NCI-H128 (cell line): ENCODE measurements around the gene C2CD3.
"Not testable (repeated sequence)": the region's sequence is repeated elsewhere in the genome, so short reads cannot be mapped to it uniquely, and the experiment has no call there.

Experiments
- DNase-seq: peaks from one replicate; lab custom pipeline; 2025; ENCODE audit not compliant: unreplicated experiment; lab: John Stamatoyannopoulos, UW

The C2CD3 gene

DNA sequence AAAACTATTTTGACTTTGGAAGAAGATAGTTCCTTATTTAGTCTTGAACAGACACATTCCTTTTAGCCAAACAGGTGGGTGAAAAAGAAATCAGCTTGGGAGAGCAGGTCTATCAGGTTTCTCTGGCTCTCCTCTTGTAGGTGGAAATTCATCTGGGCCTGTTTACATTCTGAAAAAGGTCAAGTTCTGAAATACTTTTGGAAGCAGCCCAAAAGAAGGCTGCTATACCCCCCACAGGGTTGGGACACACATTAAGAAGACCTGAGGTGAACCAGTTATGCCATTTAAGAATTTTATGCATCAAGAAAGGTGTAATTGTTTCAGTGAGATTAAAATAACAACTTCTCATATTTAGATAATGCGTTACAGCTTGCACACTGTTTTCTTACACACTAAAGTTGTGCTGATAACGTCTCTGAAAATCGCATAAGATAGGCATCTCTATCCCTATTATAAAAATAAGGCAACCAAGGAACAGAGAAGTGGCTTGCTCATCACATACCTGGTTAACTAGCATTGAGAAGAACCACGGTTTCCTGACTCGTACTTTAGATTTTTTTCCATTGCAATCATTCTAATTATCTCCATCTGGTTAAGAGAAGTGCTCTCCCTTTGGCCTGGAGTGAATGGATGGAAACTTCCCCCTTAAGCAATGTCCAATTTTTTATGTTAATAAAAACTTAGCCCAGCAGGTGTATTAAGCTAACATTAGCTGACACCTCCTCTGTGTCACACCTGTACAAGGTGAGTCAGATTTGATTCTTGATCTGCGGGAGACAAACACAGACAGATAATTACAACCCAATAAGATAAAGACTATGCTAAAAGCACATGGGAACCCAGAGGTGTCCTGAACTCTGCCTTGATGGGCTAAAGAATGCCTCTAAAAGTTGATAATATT is 101.4 kb downstream of the C2CD3 start:
- no peak for DNase-seq

GRCh38 chr11:74066663-74067062 is 104.1 kb downstream of the C2CD3 start:
- not testable (repeated sequence) for DNase-seq

DNA sequence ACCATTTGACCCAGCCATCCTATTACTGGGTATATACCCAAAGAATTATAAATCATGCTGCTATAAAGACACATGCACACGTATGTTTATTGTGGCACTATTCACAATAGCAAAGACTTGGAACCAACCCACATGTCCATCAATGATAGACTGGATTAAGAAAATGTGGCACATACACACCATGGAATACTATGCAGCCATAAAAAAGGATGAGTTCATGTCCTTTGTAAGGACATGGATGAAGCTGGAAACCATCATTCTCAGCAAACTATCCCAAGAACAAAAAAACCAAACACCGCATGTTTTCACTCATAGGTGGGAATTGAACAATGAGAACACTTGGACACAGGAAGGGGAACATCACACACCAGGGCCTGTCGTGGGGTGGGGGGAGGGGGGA is 105.3 kb downstream of the C2CD3 start:
- DNase-seq, result not testable (repeated sequence)

DNA sequence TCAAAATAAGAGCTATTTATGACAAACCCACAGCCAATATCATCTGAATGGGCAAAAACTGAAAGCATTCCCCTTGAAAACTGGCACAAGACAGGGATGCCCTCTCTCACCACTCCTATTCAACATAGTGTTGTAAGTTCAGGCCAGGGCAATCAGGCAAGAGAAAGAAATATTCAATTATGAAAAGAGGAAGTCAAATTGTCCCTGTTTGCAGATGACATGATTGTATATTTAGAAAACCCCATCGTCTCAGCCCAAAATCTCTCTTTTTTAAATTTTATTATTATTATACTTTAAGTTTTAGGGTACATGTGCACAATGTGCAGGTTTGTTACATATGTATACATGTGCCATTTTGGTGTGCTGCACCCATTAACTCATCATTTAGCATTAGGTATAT is 107.2 kb downstream of the C2CD3 start:
- not testable (repeated sequence) for DNase-seq

DNA sequence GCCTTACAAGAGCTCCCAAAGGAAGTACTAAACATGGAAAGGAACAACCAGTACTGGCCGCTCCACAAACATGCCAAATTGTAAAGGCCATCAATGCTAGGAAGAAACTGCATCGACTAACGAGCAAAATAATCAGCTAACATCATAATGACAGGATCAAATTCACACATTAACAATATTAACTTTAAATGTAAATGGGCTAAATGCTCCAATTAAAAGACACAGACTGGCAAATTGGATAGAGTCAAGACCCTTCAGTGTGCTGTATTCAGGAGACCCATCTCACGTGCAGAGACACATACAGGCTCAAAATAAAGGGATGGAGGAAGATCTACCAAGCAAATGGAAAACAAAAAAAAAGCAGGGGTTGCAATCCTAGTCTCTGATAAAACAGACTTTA is 109.2 kb downstream of the C2CD3 start:
- not testable (repeated sequence) for DNase-seq

DNA sequence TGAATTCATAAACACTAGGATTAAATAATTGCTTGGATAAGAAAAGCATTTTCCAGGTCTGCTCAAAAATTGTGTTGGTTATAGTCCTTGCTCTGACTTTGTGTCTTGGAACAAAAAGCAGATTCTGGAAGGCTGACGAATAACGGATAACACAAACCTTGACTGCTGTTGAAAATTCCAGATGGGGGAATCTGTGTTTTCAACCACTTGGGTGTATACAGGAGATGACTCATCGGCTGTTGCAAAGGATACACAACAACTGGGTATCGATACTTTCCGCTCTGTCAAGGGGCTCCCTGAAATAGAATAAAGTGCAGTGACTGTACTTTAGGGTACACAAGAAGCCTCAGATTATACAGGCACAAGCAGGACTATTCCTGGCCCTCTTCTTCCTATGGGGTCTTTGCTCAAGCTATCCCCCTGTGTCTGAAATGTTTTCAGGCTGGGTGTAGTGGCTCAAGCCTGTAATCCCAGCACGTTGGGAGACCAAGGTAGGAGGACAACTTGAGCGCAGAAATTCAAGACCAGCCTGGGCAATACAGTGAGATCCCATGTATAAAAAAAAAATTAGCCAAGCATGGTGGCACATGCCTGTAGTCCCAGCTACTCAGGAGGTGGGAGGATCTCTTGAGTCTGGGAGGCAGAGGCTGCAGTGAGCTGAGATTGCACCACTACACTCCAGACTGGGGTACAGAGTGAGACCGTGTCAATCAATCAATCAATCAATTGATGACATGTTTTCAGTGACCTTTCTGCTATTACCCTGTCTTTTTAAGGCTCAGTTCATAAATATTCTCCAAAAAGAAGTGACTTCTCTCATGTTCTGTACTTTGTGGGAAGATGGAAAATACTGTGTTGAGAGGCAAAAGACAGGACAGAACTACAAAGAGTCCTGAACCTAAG is 113.3 kb downstream of the C2CD3 start:
- no peak for DNase-seq

- no peak for DNase-seq
These were observed 114.9 kb downstream of the C2CD3 start for GRCh38 chr11:74055938-74056337.

GRCh38 chr11:74050465-74050864 is 120.3 kb downstream of the C2CD3 start:
- no peak for DNase-seq

- DNase-seq, result no peak
These were observed 121.8 kb downstream of the C2CD3 start for GRCh38 chr11:74048993-74049392.

- DNase-seq, result no peak
These were observed 126.3 kb downstream of the C2CD3 start for GRCh38 chr11:74044538-74044937.

DNA sequence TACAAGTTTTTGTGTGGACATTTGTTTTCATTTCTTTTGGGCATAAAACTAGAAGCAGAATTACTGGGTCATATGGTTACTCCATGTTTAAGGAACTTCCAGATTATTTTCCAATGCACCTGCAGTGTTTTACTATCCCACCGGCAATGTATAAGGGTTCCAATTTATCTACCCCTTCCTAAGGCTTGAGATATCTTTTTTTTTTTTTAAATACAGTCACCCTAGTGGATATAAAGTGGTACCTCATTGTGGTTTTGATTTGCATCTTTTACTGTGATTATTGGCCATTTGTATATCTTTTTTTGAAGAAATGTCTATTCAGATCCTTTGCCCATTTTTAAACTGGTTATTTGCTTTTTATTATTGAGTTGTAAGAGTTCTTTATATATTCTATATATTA is 127.4 kb downstream of the C2CD3 start:
- DNase-seq, result no peak

DNA sequence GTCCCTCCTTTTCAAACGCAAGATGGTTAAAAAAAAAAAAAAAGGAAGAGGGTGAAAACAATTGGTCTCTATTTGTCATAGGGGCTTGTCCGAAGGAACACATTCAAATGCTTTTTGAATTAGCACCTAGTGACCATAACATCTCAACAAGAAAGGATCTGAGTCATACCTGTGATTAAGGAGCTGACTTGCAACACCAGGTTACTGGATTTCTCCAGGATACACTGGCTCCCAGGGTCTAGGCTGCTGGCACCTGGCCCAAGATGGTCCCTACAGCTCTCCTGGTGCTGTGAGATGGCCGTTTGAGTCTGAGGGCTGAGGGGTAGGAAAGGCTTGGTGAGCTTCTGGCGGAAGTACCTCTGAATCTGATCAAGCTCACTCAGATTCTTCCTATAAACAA is 133.5 kb downstream of the C2CD3 start:
- no peak for DNase-seq

GRCh38 chr11:74035264-74035663 is 135.5 kb downstream of the C2CD3 start:
- DNase-seq, result no peak

- DNase-seq, result no peak
These were observed 137.8 kb downstream of the C2CD3 start for GRCh38 chr11:74033046-74033445.

- no peak for DNase-seq
These were observed 139.8 kb downstream of the C2CD3 start for GRCh38 chr11:74030723-74031676.

- no peak for DNase-seq
These were observed 145.2 kb downstream of the C2CD3 start for GRCh38 chr11:74025467-74026166.

DNA sequence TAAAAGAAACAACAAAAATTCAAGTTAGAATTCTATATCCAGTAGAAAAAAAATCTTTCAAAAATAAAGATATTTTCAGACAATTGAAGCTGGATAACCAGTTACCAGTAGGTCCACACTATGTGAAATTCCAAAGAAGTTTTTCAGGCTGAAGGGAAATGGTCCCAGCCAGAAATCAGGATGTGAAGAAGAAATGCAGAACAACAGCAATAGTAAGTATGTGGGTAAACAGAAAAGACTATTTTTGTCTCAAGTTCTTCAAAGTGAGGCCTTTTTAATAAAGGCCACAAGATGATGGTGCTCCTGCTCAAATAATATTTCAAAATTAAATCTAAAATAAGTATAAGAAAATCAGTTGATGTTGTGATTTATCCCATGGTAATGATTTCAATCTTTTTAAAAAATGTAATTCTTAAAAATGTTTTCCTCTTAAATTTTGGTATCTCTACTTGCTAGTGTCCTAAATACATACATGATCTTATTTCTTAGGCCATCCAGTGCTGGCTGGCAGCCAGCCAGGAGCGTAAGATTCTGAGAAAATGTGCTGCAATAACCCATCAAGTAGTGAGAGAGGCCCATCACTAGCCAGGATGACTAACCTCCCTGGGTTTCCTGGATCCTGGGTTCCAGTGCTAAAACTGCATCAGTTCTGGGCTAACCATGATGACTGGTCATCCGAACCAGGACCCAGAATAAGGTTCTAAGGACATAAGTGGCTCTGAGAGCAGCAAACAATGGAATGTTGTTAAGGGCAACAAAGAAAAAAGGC is 146.4 kb downstream of the C2CD3 start:
- no peak for DNase-seq

- no peak for DNase-seq
These were observed 147.5 kb downstream of the C2CD3 start for GRCh38 chr11:74023276-74023675.

DNA sequence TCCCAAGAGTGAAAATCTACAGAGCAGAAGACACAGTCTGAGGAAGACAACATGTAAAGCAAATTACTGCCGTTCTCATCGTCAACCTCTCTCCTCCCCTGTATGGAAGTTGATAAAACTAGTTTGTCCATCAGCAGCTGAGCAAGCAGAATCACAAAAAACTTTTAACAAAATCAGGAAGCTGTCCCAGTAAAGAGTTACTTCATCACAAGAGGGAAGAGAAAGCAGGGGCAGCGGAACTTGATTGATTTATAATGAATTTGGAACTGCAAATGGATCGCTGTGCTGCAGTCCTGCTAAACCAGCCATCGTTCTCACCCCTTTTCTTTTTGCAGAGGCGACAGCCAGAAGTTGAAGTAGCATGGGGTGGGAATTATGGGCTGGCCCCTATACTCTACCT is 148.3 kb downstream of the C2CD3 start:
- DNase-seq, result no peak
